D341Med (cell line): Measurements from ENCODE around the gene PTGES2.
"Not testable (repeated sequence)": the region's sequence is repeated elsewhere in the genome, so short reads cannot be mapped to it uniquely, and the experiment has no call there.

Experiments
- DNase-seq: peaks from one replicate; pipeline ENCODE4 v3.0.0; 2012; ENCODE audit warnings: low spot score

PTGES2 gene

GRCh38 chr9:128136816-128137793 lies 9.6 kb upstream of the PTGES2 start:
- DNase-seq, result no peak

GRCh38 chr9:128135561-128135960 lies 8.0 kb upstream of the PTGES2 start:
- DNase-seq, result not testable (repeated sequence)

- DNase-seq, result not testable (repeated sequence)
Measured at GRCh38 chr9:128132139-128132538, 4.6 kb upstream of the PTGES2 start.

- not testable (repeated sequence) for DNase-seq
Measured at GRCh38 chr9:128131346-128131745, 3.8 kb upstream of the PTGES2 start.

- not testable (repeated sequence) for DNase-seq
Measured at GRCh38 chr9:128130651-128131050, 3.1 kb upstream of the PTGES2 start.

- not testable (repeated sequence) for DNase-seq
Measured at GRCh38 chr9:128129976-128130590, 2.6 kb upstream of the PTGES2 start.

- no peak for DNase-seq
Measured at GRCh38 chr9:128128836-128129590, 1.5 kb upstream of the PTGES2 start.

- peak; percentile 94 for DNase-seq
Measured at GRCh38 chr9:128127990-128128835, 684 bp upstream of the PTGES2 start.

- no peak for DNase-seq
Measured at GRCh38 chr9:128125580-128126354, 1.8 kb downstream of the PTGES2 start.

- peak; percentile 71 for DNase-seq
Measured at GRCh38 chr9:128124873-128125579, 2.5 kb downstream of the PTGES2 start.

GRCh38 chr9:128124451-128124850 lies 3.1 kb downstream of the PTGES2 start:
- DNase-seq, result no peak

GRCh38 chr9:128123451-128124080 lies 4.0 kb downstream of the PTGES2 start:
- DNase-seq, result no peak

GRCh38 chr9:128122809-128123175 lies 4.7 kb downstream of the PTGES2 start:
- no peak for DNase-seq

GRCh38 chr9:128121924-128122808 lies 5.4 kb downstream of the PTGES2 start:
- DNase-seq, result no peak

GRCh38 chr9:128121466-128121810 lies 6.1 kb downstream of the PTGES2 start:
- no peak for DNase-seq

GRCh38 chr9:128120741-128121465 lies 6.6 kb downstream of the PTGES2 start:
- DNase-seq, result no peak

GRCh38 chr9:128120061-128120740 lies 7.3 kb downstream of the PTGES2 start:
- DNase-seq, result no peak
